ENCODE measurements around the gene SUPT4H1. TPM values are rescaled to one million over a fixed set of nuclear protein-coding genes. Genes with fewer than 3 reads are reported as not detected.

Gene SUPT4H1
- total and polyA plus RNA-seq, 9 of the 15 experiments (the other 6 are each of a cell fraction or from before 2014, with no cell fraction given), result 62.1 to 320 (median 117) TPM

DNA sequence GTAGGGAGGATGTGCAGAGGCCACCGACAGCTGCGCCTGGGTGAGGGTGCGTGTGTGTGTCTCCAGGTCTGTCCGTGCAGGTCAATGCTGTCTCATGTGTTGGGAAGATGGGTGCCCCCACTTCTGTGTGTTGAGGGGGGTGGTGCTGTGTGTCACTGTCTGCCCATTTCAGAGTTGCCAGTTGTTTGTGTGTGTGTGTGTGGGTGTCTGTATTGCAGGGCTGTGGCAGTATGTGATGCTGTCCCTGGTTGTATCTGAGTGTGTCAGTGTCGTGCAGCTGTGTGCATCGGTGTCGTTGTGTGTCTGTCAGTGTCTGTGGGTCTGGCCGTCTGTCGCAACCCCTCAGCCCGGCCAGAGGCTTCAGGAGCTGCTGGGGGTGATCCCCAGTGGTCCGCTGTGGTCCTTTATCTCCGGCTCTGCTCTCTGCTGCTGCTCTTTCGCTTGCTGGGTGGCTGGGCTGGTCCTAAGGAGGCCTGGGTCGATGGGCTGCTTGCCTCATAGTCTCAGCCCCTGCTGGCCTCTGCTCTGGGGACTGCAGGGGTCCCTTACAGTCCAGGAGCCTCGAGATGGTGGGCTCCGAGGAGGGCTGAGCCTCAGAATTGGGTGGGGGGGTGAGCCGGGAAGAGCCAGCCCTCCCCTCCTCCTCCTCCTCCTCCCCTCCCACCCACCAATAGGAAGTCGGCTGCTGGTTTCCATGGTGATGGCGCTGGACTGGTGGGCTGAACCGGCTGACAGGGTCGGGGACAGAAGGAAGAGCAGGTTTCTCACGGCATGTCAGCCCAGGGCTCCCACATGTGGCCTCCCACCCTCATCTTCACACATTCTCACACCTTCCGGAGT is 23.6 kb downstream of the SUPT4H1 start, which contains the start of gene TSPOAP1 (continued):
- TF ChIP-seq STAG1 (CRISPR knock-in tag; IDR thresholded peaks at IDR 0.05; ENCODE audit: borderline replicate concordance), result no peak
- TF ChIP-seq TSC22D4 (tag; IDR thresholded peaks at IDR 0.05), result no peak
- TF ChIP-seq ZNF586 (CRISPR knock-in tag; conservative IDR thresholded peaks at IDR 0.05), result peak; percentile 69; the same call in 1 of the 2 replicates
- TF ChIP-seq, protein P1, sequence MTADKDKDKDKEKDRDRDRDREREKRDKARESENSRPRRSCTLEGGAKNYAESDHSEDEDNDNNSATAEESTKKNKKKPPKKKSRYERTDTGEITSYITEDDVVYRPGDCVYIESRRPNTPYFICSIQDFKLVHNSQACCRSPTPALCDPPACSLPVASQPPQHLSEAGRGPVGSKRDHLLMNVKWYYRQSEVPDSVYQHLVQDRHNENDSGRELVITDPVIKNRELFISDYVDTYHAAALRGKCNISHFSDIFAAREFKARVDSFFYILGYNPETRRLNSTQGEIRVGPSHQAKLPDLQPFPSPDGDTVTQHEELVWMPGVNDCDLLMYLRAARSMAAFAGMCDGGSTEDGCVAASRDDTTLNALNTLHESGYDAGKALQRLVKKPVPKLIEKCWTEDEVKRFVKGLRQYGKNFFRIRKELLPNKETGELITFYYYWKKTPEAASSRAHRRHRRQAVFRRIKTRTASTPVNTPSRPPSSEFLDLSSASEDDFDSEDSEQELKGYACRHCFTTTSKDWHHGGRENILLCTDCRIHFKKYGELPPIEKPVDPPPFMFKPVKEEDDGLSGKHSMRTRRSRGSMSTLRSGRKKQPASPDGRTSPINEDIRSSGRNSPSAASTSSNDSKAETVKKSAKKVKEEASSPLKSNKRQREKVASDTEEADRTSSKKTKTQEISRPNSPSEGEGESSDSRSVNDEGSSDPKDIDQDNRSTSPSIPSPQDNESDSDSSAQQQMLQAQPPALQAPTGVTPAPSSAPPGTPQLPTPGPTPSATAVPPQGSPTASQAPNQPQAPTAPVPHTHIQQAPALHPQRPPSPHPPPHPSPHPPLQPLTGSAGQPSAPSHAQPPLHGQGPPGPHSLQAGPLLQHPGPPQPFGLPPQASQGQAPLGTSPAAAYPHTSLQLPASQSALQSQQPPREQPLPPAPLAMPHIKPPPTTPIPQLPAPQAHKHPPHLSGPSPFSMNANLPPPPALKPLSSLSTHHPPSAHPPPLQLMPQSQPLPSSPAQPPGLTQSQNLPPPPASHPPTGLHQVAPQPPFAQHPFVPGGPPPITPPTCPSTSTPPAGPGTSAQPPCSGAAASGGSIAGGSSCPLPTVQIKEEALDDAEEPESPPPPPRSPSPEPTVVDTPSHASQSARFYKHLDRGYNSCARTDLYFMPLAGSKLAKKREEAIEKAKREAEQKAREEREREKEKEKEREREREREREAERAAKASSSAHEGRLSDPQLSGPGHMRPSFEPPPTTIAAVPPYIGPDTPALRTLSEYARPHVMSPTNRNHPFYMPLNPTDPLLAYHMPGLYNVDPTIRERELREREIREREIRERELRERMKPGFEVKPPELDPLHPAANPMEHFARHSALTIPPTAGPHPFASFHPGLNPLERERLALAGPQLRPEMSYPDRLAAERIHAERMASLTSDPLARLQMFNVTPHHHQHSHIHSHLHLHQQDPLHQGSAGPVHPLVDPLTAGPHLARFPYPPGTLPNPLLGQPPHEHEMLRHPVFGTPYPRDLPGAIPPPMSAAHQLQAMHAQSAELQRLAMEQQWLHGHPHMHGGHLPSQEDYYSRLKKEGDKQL (CRISPR knock-in tag; IDR thresholded peaks at IDR 0.05; ENCODE audit: borderline replicate concordance), result peak; percentile 13; the same call in 1 of the 2 replicates
- peak; percentile 77; the same call in 1 of the 2 replicates for TF ChIP-seq PHB2 (IDR thresholded peaks at IDR 0.05; ENCODE audit: low read depth)
- peak in 1 of 2 experiments; percentile 68; a peak in 2 of 4 replicates for TF ChIP-seq TEAD1 (CRISPR knock-in tag; IDR thresholded peaks at IDR 0.05)
- no peak for TF ChIP-seq RBM15 (IDR thresholded peaks at IDR 0.05; ENCODE audit: insufficient read depth, low read length)
- TF ChIP-seq RBM22 (IDR thresholded peaks at IDR 0.05; ENCODE audit: low read depth, low read length, poor library complexity, severe bottlenecking), result peak; percentile 99
- TF ChIP-seq DEAF1 (CRISPR knock-in tag; IDR thresholded peaks at IDR 0.05), result no peak; the same call in 1 of the 2 replicates
- no peak for TF ChIP-seq SAFB2 (IDR thresholded peaks at IDR 0.05; ENCODE audit: borderline replicate concordance, low read depth, low read length, severe bottlenecking)
- peak; percentile 27 to 73; a peak in 2 of 4 replicates for TF ChIP-seq MAZ (CRISPR knock-in tag; conservative IDR thresholded peaks at IDR 0.05 in 1 of 2, IDR thresholded peaks at IDR 0.05 in 1 of 2)
- no peak for TF ChIP-seq CHAMP1 (IDR thresholded peaks at IDR 0.05)
- no peak for TF ChIP-seq SIN3B (IDR thresholded peaks at IDR 0.05; ENCODE audit: low read depth)
- no peak for TF ChIP-seq NR3C1 (CRISPR knock-in tag; IDR thresholded peaks at IDR 0.05)
- no peak for TF ChIP-seq HOXB6 (CRISPR knock-in tag; IDR thresholded peaks at IDR 0.05; ENCODE audit: borderline replicate concordance)
- no peak for TF ChIP-seq NR2F6 (CRISPR knock-in tag; IDR thresholded peaks at IDR 0.05)
- TF ChIP-seq ESRRA (IDR thresholded peaks at IDR 0.05; ENCODE audit: borderline replicate concordance, low read depth), result no peak
